Tibial nerve (tissue), 4 donors: Measurements from ENCODE around the gene TMA7. TPM values are rescaled to one million over a fixed set of nuclear protein-coding genes. Genes with fewer than 3 reads are reported as not detected.

ENCODE experiments used
- DNase-seq, 2 donors: peaks; one replicate each; pipeline ENCODE4 v3.0.0-alpha.2; 2019; ENCODE audit warnings: low spot score in 2 of 2
- H3K27ac ChIP-seq, 4 donors: fragments of 200-600 bp; sonication (generic) in 3 of 4; one replicate each; pipeline ENCODE4 v1.5.1; 2017 to 2019; ENCODE audit warnings: mild to moderate bottlenecking in 1 of 4
- H3K27me3 ChIP-seq, 2 donors: fragments of 200-600 bp; sonication (generic) in 1 of 2; one replicate each; pipeline versions ENCODE4 v1.5.1 to v1.6.0; 2017 to 2019
- H3K36me3 ChIP-seq, 3 donors: fragments of 200-600 bp; sonication (generic); one replicate each; pipeline ENCODE4 v1.5.1; 2018 to 2019
- H3K4me1 ChIP-seq, 4 donors: fragments of 200-600 bp; sonication (generic) in 3 of 4; one replicate each; pipeline ENCODE4 v1.5.1; 2017 to 2019
- H3K4me3 ChIP-seq, 4 donors: fragments of 200-600 bp; sonication (generic) in 3 of 4; one replicate each; pipeline ENCODE4 v1.5.1; 2017 to 2019; ENCODE audit warnings: mild to moderate bottlenecking in 1 of 4, moderate library complexity in 1 of 4
- H3K9me3 ChIP-seq, 4 donors: fragments of 200-600 bp; sonication (generic) in 3 of 4; one replicate each; pipeline ENCODE4 v1.5.1; 2017 to 2019
- EP300 ChIP-seq, 2 donors: sonication (generic); formaldehyde crosslinking; IDR thresholded peaks; one replicate each; pipeline ENCODE4 v1.6.1; 2017; ENCODE audit warnings: antibody characterized with exemption in 2 of 2, mild to moderate bottlenecking in 1 of 2
- POLR2A ChIP-seq, 2 donors: fragments of 450-650 bp; IDR thresholded peaks; one replicate each; pipeline ENCODE4 v1.6.1; 2017; ENCODE audit warnings: antibody characterized with exemption in 2 of 2, mild to moderate bottlenecking in 2 of 2, moderate library complexity in 2 of 2
- WGBS, 2 donors: methylation state at CpG; one replicate each; pipeline ENCODE4 v1.1.5; 2018; 5-methylcytosine and 5-hydroxymethylcytosine counted together
- total RNA-seq, 4 donors: library from RNA; depleted of rRNA; stranded (reverse); fragments of >200 nt; gene quantifications; one replicate each; pipeline ENCODE4 v1.1.0, GENCODE V29; 2016
- TF ChIP-seq, protein P1 (sequence below), 5 experiments: fragments of 200-600 bp in 3 of 5; fragments of 450-650 bp in 2 of 5; sonication (generic) in 3 of 5; IDR thresholded peaks; one replicate each; pipeline ENCODE4 v1.5.1; 2016 to 2019; ENCODE audit warnings: antibody characterized with exemption in 5 of 5, mild to moderate bottlenecking in 3 of 5, moderate library complexity in 2 of 5

The TMA7 gene
- total RNA-seq, 4 donors from 2014 or later: 212 to 380 (median 291) TPM

DNA sequence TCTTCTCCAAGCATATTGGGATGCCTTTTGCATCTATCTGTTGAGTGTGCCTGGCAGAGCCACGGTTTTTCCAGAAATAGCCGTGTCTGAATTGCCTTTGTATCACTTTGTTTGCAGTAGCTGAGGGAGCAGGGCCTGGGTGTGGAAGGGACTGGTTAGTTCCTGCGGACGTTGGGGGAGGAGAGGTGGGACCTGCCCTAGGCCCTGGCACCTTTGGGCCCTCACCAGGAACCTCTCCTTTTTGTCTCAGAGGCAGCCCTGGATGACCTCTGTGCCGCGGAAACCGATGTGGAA lies 25.1 kb downstream of the TMA7 start:
- H3K9me3 ChIP-seq: no peaks in the 10 kb centered on the region
- 0 to 21% methylated on average over 2 to 7 of the region's 7 CpGs for WGBS, 2 donors
- peaks cover 0 to 74% (median 6%) of the 10 kb centered on the region in 3 donors for H3K36me3 ChIP-seq
- DNase-seq: no peak
- H3K27ac ChIP-seq: peak overlapping the region; percentile 98 to 99 (median 98)
- H3K4me1 ChIP-seq: peaks cover 0 to 49% (median 43%) of the 10 kb centered on the region in 4 donors
- no peaks in the 10 kb centered on the region for H3K27me3 ChIP-seq
- no peak overlapping the region for H3K4me3 ChIP-seq
- TF ChIP-seq, protein P1, sequence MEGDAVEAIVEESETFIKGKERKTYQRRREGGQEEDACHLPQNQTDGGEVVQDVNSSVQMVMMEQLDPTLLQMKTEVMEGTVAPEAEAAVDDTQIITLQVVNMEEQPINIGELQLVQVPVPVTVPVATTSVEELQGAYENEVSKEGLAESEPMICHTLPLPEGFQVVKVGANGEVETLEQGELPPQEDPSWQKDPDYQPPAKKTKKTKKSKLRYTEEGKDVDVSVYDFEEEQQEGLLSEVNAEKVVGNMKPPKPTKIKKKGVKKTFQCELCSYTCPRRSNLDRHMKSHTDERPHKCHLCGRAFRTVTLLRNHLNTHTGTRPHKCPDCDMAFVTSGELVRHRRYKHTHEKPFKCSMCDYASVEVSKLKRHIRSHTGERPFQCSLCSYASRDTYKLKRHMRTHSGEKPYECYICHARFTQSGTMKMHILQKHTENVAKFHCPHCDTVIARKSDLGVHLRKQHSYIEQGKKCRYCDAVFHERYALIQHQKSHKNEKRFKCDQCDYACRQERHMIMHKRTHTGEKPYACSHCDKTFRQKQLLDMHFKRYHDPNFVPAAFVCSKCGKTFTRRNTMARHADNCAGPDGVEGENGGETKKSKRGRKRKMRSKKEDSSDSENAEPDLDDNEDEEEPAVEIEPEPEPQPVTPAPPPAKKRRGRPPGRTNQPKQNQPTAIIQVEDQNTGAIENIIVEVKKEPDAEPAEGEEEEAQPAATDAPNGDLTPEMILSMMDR (IDR thresholded peaks at IDR 0.05): peak in 1 of 5 experiments; percentile 84
- TF ChIP-seq EP300 (IDR thresholded peaks at IDR 0.05): no peak

DNA sequence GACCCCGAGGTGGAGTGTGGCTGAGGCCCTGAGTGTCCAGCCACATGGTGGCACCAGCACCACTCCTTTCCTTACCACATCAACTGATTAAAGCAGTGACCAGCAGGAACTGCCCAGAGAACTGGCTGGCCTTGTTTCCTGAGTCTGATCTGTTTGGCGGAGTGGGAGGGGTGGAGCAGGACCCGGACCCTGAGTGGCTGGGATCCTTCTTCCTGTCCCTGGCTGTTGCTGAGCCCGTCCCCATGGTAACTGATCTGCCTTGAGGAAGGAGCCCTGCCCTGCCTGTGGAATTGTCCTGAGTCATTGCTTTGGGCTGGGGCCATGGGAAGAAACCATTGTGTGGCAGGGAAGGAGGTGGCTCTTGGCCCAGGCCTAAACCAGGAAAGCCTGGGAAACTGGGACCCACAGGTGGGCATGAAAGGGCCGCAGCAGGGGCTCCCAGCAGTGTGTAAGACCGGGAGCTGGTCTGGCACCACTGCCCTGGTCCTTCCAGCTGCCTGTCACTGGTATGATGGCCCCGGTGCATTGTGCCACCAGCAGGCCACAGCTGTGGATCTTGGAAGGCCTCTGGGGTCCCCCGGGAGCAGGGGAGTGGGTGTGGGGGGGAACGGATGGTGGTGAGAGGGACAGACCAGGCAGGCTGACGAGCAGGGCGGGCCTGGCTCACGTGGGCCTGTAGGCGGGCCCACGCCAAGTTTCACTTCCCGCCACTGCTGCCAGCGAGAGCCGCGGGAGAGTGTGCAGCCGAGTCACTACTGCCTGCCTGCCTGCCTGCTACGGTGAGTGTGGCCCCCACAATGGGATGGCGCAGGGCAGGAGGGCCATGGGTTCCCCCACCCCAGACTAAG lies 25.7 kb downstream of the TMA7 start:
- WGBS, 2 donors: 0 to 3% methylated on average over 7 to 12 of the region's 21 CpGs
- peak overlapping the region; percentile 98 to 99 (median 98) for H3K27ac ChIP-seq
- peaks cover 0 to 72% (median 6%) of the 10 kb centered on the region in 3 donors for H3K36me3 ChIP-seq
- H3K27me3 ChIP-seq: no peaks in the 10 kb centered on the region
- H3K9me3 ChIP-seq: no peaks in the 10 kb centered on the region
- H3K4me3 ChIP-seq: peak overlapping the region; percentile 45 to 61 (median 53)
- DNase-seq: peak; percentile 97 to 99
- peak; percentile 60 to 94 for TF ChIP-seq EP300 (IDR thresholded peaks at IDR 0.05)
- TF ChIP-seq POLR2A (IDR thresholded peaks at IDR 0.05): peak; percentile 85 to 91
- TF ChIP-seq, protein P1 (IDR thresholded peaks at IDR 0.05): peak in 4 of 5 experiments; percentile 60 to 97 (median 90)
- H3K4me1 ChIP-seq: peaks cover 0 to 55% (median 48%) of the 10 kb centered on the region in 4 donors

DNA sequence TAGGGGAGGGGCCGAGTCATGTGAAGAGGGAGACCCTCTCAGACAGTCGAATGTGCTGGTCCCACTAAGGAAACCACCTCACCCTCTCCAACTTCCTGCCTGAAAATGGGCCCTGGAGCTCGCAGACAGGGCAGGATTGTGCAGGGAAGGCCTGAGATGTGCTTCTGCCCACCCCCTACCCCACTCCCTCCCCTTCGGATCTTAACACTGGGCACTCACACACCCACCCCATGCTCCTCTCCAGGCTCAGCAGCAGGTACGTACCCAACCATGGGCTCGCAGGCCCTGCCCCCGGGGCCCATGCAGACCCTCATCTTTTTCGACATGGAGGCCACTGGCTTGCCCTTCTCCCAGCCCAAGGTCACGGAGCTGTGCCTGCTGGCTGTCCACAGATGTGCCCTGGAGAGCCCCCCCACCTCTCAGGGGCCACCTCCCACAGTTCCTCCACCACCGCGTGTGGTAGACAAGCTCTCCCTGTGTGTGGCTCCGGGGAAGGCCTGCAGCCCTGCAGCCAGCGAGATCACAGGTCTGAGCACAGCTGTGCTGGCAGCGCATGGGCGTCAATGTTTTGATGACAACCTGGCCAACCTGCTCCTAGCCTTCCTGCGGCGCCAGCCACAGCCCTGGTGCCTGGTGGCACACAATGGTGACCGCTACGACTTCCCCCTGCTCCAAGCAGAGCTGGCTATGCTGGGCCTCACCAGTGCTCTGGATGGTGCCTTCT lies 26.5 kb downstream of the TMA7 start:
- Histone ChIP-seq H3K4me3 (peak overlapping the region; percentile 45 to 61 (median 53)), H3K27me3 (no peaks in the 10 kb centered on the region), H3K4me1 (peaks cover 2 to 62% (median 56%) of the 10 kb centered on the region in 4 donors), H3K27ac (peak overlapping the region; percentile 98 to 99 (median 98)), H3K36me3 (peaks cover 0 to 64% (median 6%) of the 10 kb centered on the region in 3 donors), H3K9me3 (no peaks in the 10 kb centered on the region)
- DNase-seq: no peak
- TF ChIP-seq EP300 (IDR thresholded peaks at IDR 0.05) (no peak), POLR2A (IDR thresholded peaks at IDR 0.05) (no peak)
- TF ChIP-seq, protein P1 (IDR thresholded peaks at IDR 0.05): no peak
- 28% methylated on average over 12 to 18 of the region's 19 CpGs for WGBS, 2 donors

DNA sequence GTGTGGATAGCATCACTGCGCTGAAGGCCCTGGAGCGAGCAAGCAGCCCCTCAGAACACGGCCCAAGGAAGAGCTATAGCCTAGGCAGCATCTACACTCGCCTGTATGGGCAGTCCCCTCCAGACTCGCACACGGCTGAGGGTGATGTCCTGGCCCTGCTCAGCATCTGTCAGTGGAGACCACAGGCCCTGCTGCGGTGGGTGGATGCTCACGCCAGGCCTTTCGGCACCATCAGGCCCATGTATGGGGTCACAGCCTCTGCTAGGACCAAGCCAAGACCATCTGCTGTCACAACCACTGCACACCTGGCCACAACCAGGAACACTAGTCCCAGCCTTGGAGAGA lies 27.0 kb downstream of the TMA7 start:
- WGBS, 2 donors: 62 to 74% methylated on average over 7 to 8 of the region's 9 CpGs
- no peak for DNase-seq
- peaks cover 2 to 68% (median 62%) of the 10 kb centered on the region in 4 donors for H3K4me1 ChIP-seq
- TF ChIP-seq EP300 (IDR thresholded peaks at IDR 0.05) (no peak), POLR2A (IDR thresholded peaks at IDR 0.05) (no peak)
- TF ChIP-seq, protein P1 (IDR thresholded peaks at IDR 0.05): no peak
- H3K27me3 ChIP-seq: no peaks in the 10 kb centered on the region
- H3K27ac ChIP-seq: peak overlapping the region; percentile 98 to 99 (median 98)
- peak overlapping the region in 3 of 4 donors; percentile 47 to 61 (median 59) for H3K4me3 ChIP-seq
- peaks cover 0 to 60% (median 6%) of the 10 kb centered on the region in 3 donors for H3K36me3 ChIP-seq
- H3K9me3 ChIP-seq: no peaks in the 10 kb centered on the region
